MM.1S (cell line): ENCODE data around the gene AATK.

Experiments
- DNase-seq: peaks from one replicate; pipeline ENCODE4 v3.0.0-alpha.2; 2015
- H2AFZ ChIP-seq: fragments of 300-600 bp; sonication (generic); 2 replicates; pipeline ENCODE4 v1.6.0; 2016; ENCODE audit warnings: antibody characterized with exemption, low read length
- H3F3A ChIP-seq: fragments of 300-600 bp; sonication (generic); 2 replicates; pipeline ENCODE4 v1.6.1; 2016; ENCODE audit warnings: mild to moderate bottlenecking, antibody characterized with exemption, low read length, moderate library complexity, mixed read lengths; ENCODE audit not compliant: insufficient read depth
- H3K27ac ChIP-seq: fragments of 300-600 bp; sonication (generic); 2 replicates; pipeline ENCODE4 v1.5.1; 2016; ENCODE audit warnings: mild to moderate bottlenecking, low read length
- H3K27me3 ChIP-seq: fragments of 300-600 bp; sonication (generic); replicated peaks from 2 replicates; pipeline ENCODE4 v1.6.0; 2016; ENCODE audit warnings: low read length; ENCODE audit not compliant: insufficient read depth
- H3K36me3 ChIP-seq: fragments of 300-600 bp; sonication (generic); replicated peaks from 2 replicates; pipeline ENCODE4 v1.6.1; 2016; ENCODE audit warnings: mild to moderate bottlenecking, low read length, mixed read lengths; ENCODE audit not compliant: insufficient read depth
- H3K4me1 ChIP-seq: fragments of 300-600 bp; sonication (generic); 2 replicates; pipeline ENCODE4 v1.6.1; 2016; ENCODE audit warnings: low read length, mixed read lengths
- H3K4me2 ChIP-seq: fragments of 300-600 bp; sonication (generic); 2 replicates; pipeline ENCODE4 v1.6.0; 2016; ENCODE audit warnings: low read depth, low read length
- H3K4me3 ChIP-seq: fragments of 300-600 bp; sonication (generic); 2 replicates; pipeline ENCODE4 v1.5.1; 2016; ENCODE audit warnings: low read length, mixed read lengths
- H3K79me2 ChIP-seq: fragments of 300-600 bp; sonication (generic); 2 replicates; pipeline ENCODE4 v1.6.1; 2016; ENCODE audit warnings: mixed run types, low read length, mixed read lengths
- H3K9ac ChIP-seq: fragments of 300-600 bp; sonication (generic); 2 replicates; pipeline ENCODE4 v1.6.1; 2016; ENCODE audit warnings: low read length, mixed read lengths
- H3K9me2 ChIP-seq: fragments of 300-600 bp; sonication (generic); replicated peaks from 2 replicates; pipeline ENCODE4 v1.6.1; 2016; ENCODE audit warnings: mild to moderate bottlenecking, low read length, mixed read lengths; ENCODE audit not compliant: insufficient read depth
- H3K9me3 ChIP-seq: fragments of 300-600 bp; sonication (generic); replicated peaks from 2 replicates; pipeline ENCODE4 v1.6.1; 2016; ENCODE audit warnings: mild to moderate bottlenecking, low read length, mixed read lengths; ENCODE audit not compliant: insufficient read depth
- H4K20me1 ChIP-seq: fragments of 300-600 bp; sonication (generic); 2 replicates; pipeline ENCODE4 v1.6.1; 2016; ENCODE audit warnings: mild to moderate bottlenecking, low read length, moderate library complexity, mixed read lengths; ENCODE audit not compliant: insufficient read depth
- CTCF ChIP-seq: fragments of 300-600 bp; sonication (generic); IDR thresholded peaks from 2 replicates; pipeline ENCODE4 v1.5.1; 2016; ENCODE audit warnings: antibody characterized with exemption, low read length, mixed read lengths
- EZH2 ChIP-seq: fragments of 300-600 bp; sonication (generic); optimal IDR thresholded peaks from 2 replicates; pipeline ENCODE3; 2017; ENCODE audit warnings: low read depth, mild to moderate bottlenecking, antibody characterized with exemption, low read length, mixed read lengths
- EZH2phosphoT487 ChIP-seq: fragments of 300-600 bp; sonication (generic); IDR thresholded peaks from 2 replicates; pipeline ENCODE4 v1.6.1; 2018; ENCODE audit warnings: antibody characterized with exemption, low read length

Gene AATK

GRCh38 chr17:81200201-81200600, 34.2 kb upstream of the AATK start:
- no peak overlapping the region for H2AFZ ChIP-seq
- H3F3A ChIP-seq, result no peaks in the 10 kb centered on the region
- no peaks in the 10 kb centered on the region for H4K20me1 ChIP-seq
- H3K9me3 ChIP-seq, result no peaks in the 10 kb centered on the region
- H3K9ac ChIP-seq, result no peak overlapping the region
- H3K27ac ChIP-seq, result no peak overlapping the region
- no peaks in the 10 kb centered on the region for H3K36me3 ChIP-seq
- H3K27me3 ChIP-seq, result no peaks in the 10 kb centered on the region
- DNase-seq, result no peak
- no peak overlapping the region for H3K4me3 ChIP-seq
- no peaks in the 10 kb centered on the region for H3K79me2 ChIP-seq
- H3K9me2 ChIP-seq, result no peaks in the 10 kb centered on the region
- no peaks in the 10 kb centered on the region for H3K4me1 ChIP-seq
- TF ChIP-seq EZH2, result no peak
- TF ChIP-seq CTCF, result no peak
- no peak for TF ChIP-seq EZH2phosphoT487
- no peak overlapping the region for H3K4me2 ChIP-seq

GRCh38 chr17:81199482-81199830, 33.4 kb upstream of the AATK start:
- Histone ChIP-seq H3K4me2 (no peak overlapping the region), H3K79me2 (no peaks in the 10 kb centered on the region), H3F3A (no peaks in the 10 kb centered on the region), H3K36me3 (no peaks in the 10 kb centered on the region), H3K27me3 (no peaks in the 10 kb centered on the region), H3K9me3 (no peaks in the 10 kb centered on the region), H4K20me1 (no peaks in the 10 kb centered on the region), H3K9me2 (no peaks in the 10 kb centered on the region), H3K4me1 (no peaks in the 10 kb centered on the region), H3K9ac (no peak overlapping the region), H2AFZ (no peak overlapping the region), H3K4me3 (no peak overlapping the region), H3K27ac (no peak overlapping the region)
- TF ChIP-seq EZH2 (no peak), CTCF (no peak), EZH2phosphoT487 (no peak)
- no peak for DNase-seq

GRCh38 chr17:81198826-81199481, 32.9 kb upstream of the AATK start:
- no peaks in the 10 kb centered on the region for H3K27me3 ChIP-seq
- no peaks in the 10 kb centered on the region for H3F3A ChIP-seq
- no peaks in the 10 kb centered on the region for H3K79me2 ChIP-seq

More at GRCh38 chr17:81198826-81199481, 32.9 kb upstream of the AATK start:
- H2AFZ ChIP-seq, result no peak overlapping the region
- TF ChIP-seq EZH2 (no peak), EZH2phosphoT487 (no peak), CTCF (no peak)
- no peak for DNase-seq
- H3K4me2 ChIP-seq, result no peak overlapping the region
- no peaks in the 10 kb centered on the region for H3K9me3 ChIP-seq
- no peak overlapping the region for H3K4me3 ChIP-seq
- H3K9ac ChIP-seq, result no peak overlapping the region
- H3K9me2 ChIP-seq, result no peaks in the 10 kb centered on the region
- H4K20me1 ChIP-seq, result no peaks in the 10 kb centered on the region
- H3K4me1 ChIP-seq, result no peaks in the 10 kb centered on the region
- H3K36me3 ChIP-seq, result no peaks in the 10 kb centered on the region
- no peak overlapping the region for H3K27ac ChIP-seq
